Activated CD8-positive, alpha-beta memory T cell treated with anti-CD3 and anti-CD28 coated beads, Interleukin-2, amount 50 U/mL, for 48 hours (primary cell): ENCODE results near the gene TEX2.
A peak's percentile ranks its signal among the peaks of the same experiment; 100 is the strongest.

Experiments
- DNase-seq: peaks from one replicate; pipeline ENCODE4 v3.0.0-alpha.2; 2020

Gene TEX2

DNA sequence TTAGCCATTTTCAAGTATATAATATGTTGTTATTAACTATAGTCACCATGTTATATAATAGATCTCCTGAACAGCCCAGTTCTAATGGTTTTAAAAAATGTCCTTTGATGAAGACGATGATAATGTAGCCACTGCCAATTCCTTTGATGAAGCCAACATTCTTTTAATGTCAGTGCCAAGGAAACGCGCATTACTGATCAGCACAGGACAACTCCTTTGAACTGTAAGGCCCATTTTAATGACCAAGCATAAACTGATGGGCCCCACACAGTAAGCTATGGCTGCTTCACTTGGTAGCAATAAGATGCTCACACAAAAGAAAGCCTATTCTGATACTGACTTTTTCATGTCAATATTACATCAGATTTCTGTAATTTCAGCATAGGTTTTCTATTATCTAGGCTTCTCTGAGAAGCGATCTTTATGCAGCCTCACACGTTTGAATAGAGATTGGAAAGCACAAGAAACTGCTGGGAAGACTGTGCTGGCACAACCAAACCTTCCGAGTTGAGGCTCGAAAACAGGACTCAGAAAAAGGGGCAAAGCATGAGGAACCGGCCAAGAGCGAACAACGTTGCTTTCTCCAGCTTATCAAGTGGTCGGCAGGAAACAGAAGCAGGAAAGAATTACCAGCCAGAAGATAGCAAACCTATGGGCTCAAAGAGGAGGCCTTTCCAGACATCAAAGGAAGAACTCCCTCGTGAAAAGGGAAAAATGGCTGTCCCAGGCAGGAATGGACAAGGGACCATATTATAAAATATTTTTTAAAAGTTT is 152.5 kb downstream of the TEX2 start:
- no peak for DNase-seq

GRCh38 chr17:64109400-64109799 is 153.7 kb downstream of the TEX2 start:
- DNase-seq = no peak

GRCh38 chr17:64107500-64108236 is 155.4 kb downstream of the TEX2 start:
- no peak for DNase-seq

- DNase-seq = no peak
Measured at GRCh38 chr17:64106918-64107317, 156.1 kb downstream of the TEX2 start.

GRCh38 chr17:64103391-64104364 is 159.4 kb downstream of the TEX2 start:
- no peak for DNase-seq

DNA sequence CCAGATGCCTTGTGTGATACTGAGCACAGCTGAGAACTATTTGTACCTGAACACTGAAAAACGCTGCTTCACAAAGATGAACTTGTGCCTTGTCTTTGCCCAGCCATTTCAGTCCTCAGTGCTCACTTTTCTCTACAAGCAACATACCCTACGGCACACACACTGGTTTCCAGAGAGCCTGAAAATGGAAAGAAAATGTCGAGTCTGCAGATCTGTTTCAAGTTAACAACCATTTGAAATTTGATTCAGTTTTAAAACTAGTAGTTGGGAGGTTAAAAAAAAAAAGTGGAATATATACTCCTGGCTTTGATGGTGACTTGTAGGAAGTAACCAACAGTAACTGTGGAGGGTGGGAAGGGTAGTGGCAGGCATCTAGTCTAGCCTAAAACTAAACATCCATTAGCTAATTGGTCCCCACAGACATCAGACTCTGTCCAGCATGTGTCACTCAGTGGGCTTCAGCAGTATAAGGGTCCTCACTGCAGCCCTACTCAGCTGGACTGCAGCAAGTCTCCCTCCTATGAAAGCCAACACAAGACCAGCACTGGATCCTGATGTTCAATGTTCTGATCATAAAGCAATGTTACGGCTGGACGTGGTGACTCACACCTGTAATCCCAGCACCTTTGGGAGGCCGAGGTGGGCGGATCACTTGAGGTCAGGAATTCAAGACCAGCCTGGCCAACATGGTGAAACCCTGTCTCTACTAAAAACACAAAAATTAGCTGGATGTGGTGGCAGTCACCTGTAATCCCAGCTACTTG is 160.3 kb downstream of the TEX2 start:
- no peak for DNase-seq

- DNase-seq = peak; percentile 23
Measured at GRCh38 chr17:64099543-64099942, 163.5 kb downstream of the TEX2 start.
